ENCODE data around the gene NDRG4. TPM values are rescaled to one million over a fixed set of nuclear protein-coding genes. Genes with fewer than 3 reads are reported as not detected.

Gene NDRG4
- total and polyA plus RNA-seq, 2 of the 13 experiments (the other 11 are each of a cell fraction or from before 2014, with no cell fraction given): 1.7 to 2.7 TPM

DNA sequence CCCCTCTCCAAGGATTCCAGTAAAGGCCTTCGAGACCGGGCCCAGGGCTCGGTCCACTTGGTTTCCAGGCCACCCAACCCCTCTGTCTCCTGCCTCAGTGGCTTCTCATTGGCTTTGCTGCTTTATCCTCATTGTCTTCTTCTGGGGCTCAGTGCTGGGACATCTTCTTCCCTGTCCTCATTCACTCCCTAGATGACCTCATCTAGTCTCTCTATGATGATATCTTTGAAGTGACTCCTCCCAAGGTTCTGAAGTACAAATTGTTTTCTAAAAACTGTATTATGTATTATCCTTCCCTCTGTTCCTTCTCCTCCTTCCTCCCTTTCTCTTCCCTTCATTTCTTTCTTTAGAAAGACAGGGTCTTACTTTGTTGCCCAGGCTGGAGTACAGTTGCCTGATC is 27.1 kb upstream of the NDRG4 start (continued):
- TF ChIP-seq, protein P1, sequence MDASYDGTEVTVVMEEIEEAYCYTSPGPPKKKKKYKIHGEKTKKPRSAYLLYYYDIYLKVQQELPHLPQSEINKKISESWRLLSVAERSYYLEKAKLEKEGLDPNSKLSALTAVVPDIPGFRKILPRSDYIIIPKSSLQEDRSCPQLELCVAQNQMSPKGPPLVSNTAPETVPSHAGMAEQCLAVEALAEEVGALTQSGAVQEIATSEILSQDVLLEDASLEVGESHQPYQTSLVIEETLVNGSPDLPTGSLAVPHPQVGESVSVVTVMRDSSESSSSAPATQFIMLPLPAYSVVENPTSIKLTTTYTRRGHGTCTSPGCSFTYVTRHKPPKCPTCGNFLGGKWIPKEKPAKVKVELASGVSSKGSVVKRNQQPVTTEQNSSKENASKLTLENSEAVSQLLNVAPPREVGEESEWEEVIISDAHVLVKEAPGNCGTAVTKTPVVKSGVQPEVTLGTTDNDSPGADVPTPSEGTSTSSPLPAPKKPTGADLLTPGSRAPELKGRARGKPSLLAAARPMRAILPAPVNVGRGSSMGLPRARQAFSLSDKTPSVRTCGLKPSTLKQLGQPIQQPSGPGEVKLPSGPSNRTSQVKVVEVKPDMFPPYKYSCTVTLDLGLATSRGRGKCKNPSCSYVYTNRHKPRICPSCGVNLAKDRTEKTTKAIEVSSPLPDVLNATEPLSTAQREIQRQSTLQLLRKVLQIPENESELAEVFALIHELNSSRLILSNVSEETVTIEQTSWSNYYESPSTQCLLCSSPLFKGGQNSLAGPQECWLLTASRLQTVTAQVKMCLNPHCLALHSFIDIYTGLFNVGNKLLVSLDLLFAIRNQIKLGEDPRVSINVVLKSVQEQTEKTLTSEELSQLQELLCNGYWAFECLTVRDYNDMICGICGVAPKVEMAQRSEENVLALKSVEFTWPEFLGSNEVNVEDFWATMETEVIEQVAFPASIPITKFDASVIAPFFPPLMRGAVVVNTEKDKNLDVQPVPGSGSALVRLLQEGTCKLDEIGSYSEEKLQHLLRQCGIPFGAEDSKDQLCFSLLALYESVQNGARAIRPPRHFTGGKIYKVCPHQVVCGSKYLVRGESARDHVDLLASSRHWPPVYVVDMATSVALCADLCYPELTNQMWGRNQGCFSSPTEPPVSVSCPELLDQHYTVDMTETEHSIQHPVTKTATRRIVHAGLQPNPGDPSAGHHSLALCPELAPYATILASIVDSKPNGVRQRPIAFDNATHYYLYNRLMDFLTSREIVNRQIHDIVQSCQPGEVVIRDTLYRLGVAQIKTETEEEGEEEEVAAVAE (CRISPR knock-in tag; IDR thresholded peaks at IDR 0.05; ENCODE audit: borderline replicate concordance): no peak

DNA sequence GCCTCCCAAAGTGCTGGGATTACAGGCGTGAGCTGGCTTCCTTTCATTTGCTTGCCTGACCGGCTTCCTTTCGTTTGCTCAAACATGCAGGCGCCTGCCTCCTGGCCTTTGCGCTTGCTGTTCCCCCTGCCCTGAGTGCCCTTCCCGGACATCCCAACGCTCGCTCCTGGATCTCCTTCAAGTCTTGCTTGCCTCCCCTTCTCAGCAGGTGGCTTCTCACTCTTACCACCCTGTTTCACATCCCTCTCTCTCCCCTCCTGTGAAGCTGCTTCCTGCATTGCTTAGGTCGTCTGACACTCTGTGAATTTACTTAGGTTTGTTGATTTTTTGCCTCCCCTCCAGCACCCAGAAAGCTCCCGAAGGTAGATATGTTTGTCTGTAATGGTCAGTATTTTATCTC is 25.6 kb upstream of the NDRG4 start:
- no peak overlapping the region for H2AFZ ChIP-seq (ENCODE audit: low read length)
- intact Hi-C loops (cut with micrococcal nuclease; ENCODE audit: unreplicated experiment): no loop called here
- H3K9ac ChIP-seq (ENCODE audit: insufficient read depth, low read depth, low read length): no peak overlapping the region
- ChIA-PET CTCF (ENCODE audit: low intra/inter-chr PET ratio, low total read pairs) (no interaction called here), POLR2A (no interaction called here)
- no peaks in the 10 kb centered on the region for H4K20me1 ChIP-seq (ENCODE audit: insufficient read depth, low read length)
- H3K9me3 ChIP-seq (ENCODE audit: low read length): no peaks in the 10 kb centered on the region
- H3K4me2 ChIP-seq (ENCODE audit: low read depth, low read length): no peak overlapping the region
- BruUV-seq (replicated peaks): no TSS peak
- WGBS (ENCODE audit: low lambda C conversion rate): 33% methylated on average over 10 of the region's 10 CpGs
- H3K4me1 ChIP-seq (ENCODE audit: insufficient read depth, low read length): no peaks in the 10 kb centered on the region
- DNase-seq (ENCODE audit: low spot score) (no peak), FAIRE-seq (no peak), ATAC-seq (no peak)
- H3K79me2 ChIP-seq (ENCODE audit: insufficient read depth, low read length): no peaks in the 10 kb centered on the region
- H3K36me3 ChIP-seq (replicated peaks in 1 of 2; ENCODE audit: control insufficient read depth in 1 of 2, insufficient read depth in 2 of 2, low read length in 2 of 2): no peaks in the 10 kb centered on the region
- TF ChIP-seq ZZZ3 (CRISPR knock-in tag; IDR thresholded peaks at IDR 0.05; ENCODE audit: borderline replicate concordance) (no peak), ZNF737 (CRISPR knock-in tag; IDR thresholded peaks at IDR 0.05; ENCODE audit: borderline replicate concordance) (no peak), ZNF234 (CRISPR knock-in tag; conservative IDR thresholded peaks at IDR 0.05) (no peak), HNRNPL (IDR thresholded peaks at IDR 0.05; ENCODE audit: low read depth, low read length) (no peak), ZNF564 (CRISPR knock-in tag; IDR thresholded peaks at IDR 0.05) (no peak), POLR2A (IDR thresholded peaks at IDR 0.05; ENCODE audit: insufficient read depth in 1 of 2, low read depth in 2 of 2, low read length in 2 of 2) (no peak), SAP130 (CRISPR knock-in tag; IDR thresholded peaks at IDR 0.05; ENCODE audit: low read depth) (no peak), ZFP37 (CRISPR knock-in tag; IDR thresholded peaks at IDR 0.05; ENCODE audit: borderline replicate concordance) (no peak), TAF1 (CRISPR knock-in tag; IDR thresholded peaks at IDR 0.05) (no peak), ZNF3 (CRISPR knock-in tag; IDR thresholded peaks at IDR 0.05) (no peak), ZNF12 (CRISPR knock-in tag; IDR thresholded peaks at IDR 0.05) (no peak), PHF5A (CRISPR knock-in tag; IDR thresholded peaks at IDR 0.05; ENCODE audit: low read depth, unreplicated experiment) (no peak)
- TF ChIP-seq, protein P2, sequence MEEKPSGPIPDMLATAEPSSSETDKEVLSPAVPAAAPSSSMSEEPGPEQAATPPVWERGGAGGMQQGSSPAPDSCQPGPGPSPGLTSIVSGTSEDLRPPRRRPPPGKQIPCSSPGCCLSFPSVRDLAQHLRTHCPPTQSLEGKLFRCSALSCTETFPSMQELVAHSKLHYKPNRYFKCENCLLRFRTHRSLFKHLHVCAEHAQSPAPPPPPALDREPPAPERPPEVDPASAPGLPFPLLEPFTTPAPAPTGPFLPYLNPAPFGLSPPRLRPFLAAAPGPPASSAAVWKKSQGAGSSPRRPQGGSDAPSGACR (CRISPR knock-in tag; IDR thresholded peaks at IDR 0.05): no peak
- TF ChIP-seq, protein P3, sequence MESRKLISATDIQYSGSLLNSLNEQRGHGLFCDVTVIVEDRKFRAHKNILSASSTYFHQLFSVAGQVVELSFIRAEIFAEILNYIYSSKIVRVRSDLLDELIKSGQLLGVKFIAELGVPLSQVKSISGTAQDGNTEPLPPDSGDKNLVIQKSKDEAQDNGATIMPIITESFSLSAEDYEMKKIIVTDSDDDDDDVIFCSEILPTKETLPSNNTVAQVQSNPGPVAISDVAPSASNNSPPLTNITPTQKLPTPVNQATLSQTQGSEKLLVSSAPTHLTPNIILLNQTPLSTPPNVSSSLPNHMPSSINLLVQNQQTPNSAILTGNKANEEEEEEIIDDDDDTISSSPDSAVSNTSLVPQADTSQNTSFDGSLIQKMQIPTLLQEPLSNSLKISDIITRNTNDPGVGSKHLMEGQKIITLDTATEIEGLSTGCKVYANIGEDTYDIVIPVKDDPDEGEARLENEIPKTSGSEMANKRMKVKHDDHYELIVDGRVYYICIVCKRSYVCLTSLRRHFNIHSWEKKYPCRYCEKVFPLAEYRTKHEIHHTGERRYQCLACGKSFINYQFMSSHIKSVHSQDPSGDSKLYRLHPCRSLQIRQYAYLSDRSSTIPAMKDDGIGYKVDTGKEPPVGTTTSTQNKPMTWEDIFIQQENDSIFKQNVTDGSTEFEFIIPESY (CRISPR knock-in tag; IDR thresholded peaks at IDR 0.05): no peak
- in situ Hi-C loops (cut with HindIII; ENCODE audit: extremely low pct_ligation_motif_present, low pct_unique_long_range_greater_than_20kb): no loop called here
- H3K27me3 ChIP-seq (ENCODE audit: control insufficient read depth in 1 of 2, insufficient read depth in 2 of 2, low read length in 2 of 2): peaks cover 1 to 36% of the 10 kb centered on the region in 2 experiments; a peak in 2 of 5 replicates
- no peak overlapping the region for H3K4me3 ChIP-seq (replicated peaks in 1 of 3; ENCODE audit: insufficient read depth in 1 of 3, low read depth in 2 of 3, low read length in 3 of 3)
- H3K27ac ChIP-seq (ENCODE audit: extremely low read length, insufficient read depth, low read length): no peak overlapping the region
